HG03025 (cell line): ENCODE data around the gene IRX2.

Experiments used
- ATAC-seq: cut with Tn5 transposase; IDR thresholded peaks from one replicate; pipeline ENCODE4 v1.9.1; 2021; ENCODE audit warnings: mild to moderate bottlenecking, moderate library complexity; ENCODE audit not compliant: unreplicated experiment, low FRiP score

The IRX2 gene

DNA sequence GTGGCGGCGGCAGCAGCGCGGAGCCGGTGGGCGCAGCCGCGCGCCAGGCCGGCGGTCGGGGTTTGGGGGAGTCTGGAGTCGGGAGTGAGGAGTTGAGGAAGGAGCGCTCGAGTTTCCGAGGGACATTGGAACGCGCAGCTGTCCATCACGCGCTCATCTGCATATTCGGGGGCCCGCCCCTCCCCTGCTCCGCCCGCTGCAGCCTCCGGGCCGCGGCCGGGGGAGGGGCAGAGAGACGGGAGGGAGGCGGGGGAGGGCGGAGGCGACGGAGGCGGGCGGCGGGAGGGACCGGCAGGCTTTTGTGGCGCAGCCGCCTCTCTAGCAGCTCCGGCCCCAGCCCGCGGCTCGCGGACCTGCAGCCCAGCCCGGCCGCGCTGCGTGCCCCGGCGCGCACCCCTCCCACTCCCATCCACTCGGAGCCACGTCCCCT lies at the start of gene IRX2:
Gene IRX2, minus strand, starts transcription at position 86 of the 430 bp plus-strand sequence. CDS start 264 bp downstream, outside the sequence.
- no peak for ATAC-seq

DNA sequence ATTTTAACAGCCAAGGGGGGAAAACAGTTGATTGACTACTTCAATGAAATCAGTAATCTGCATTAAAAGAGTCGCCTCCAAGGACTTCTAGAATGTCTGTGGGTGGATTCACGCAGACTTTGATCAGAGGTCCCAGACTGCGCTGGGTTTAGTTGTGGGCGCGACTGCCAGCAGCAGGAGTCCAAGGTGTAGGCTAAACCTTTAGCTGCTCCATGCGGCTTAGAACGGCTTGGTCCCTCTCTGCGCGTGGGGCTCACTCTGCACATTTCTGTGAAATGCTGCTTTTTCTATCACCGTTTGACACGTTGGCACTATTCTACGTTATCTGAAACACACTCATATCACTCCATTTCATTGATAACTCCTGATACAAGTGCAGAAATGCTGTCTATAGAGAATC lies 48.6 kb upstream of the IRX2 start:
- no peak for ATAC-seq

DNA sequence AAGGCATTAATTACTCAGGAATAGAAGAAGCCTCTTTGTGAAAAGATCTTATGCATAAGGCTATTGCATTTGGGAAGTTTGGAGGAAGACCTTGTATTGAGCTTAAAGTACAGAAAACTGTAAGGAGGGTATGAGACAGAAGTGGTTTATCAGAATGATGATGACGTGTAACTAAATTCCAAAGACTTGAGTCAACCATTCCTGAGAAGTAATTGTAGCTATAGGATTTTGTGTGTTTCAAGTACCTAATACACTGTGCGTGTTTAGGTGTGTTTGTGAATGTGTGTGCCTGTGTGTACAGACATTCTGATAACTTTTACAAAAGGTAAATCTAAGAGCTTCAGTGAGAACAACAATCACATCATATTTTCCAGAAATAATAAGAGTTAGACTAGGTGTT lies 46.5 kb upstream of the IRX2 start:
- ATAC-seq = no peak

DNA sequence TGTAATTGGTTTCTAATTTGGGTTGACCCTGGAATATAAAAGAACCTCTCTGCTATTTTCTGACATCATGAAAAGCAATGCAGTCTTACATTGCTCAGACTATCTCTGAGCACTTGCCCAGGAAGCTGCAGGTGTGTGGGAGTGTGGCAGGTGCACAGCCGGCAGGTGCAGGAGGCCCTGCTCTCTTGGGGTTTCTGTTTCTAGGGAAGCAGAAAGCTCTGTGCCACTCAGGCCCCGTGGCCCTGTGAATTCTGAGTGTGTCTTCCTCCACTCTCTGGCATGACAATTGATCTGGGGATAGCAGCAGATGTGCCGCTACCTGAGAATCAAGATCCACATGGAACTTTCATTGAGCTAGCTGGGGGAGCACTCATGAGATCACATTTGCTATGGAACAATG lies 45.7 kb upstream of the IRX2 start:
- ATAC-seq = no peak

DNA sequence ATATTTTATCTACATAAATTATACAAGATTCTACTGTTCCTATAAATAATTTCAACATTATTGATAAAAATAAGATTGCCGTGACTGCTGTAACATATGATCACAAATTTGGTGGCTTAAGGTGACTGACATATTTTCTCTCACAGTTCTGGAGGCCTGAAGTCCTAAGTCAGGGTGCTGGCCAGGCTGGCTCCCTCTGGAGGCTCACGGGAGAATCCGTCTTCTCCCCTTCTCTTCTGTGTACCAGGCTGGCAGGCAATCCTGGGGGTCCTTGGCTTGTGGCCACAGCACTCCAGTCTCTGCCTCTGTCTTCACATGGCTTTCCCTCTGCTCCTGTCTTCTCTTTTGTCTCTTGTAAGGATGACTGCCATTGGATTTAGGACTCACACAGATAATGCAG lies 31.7 kb upstream of the IRX2 start:
- ATAC-seq = no peak

DNA sequence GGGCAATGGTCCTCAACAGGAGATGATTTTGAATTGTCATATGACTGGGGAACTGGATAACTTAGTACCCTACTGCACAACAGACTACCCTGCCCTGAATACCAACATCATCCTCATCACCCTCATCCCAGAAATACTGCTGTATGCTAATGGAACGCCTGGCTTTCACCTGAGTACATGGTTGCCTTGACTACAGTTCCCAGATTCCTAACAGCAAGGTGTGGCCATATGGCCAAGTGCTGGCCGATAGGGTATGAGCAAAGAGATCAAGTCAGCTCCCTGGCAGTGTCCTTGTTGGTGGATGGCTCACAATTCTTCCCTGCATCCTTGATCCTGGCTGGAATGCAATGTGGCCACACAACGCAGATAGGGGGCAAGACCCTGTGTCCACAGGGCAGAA lies 31.2 kb upstream of the IRX2 start:
- ATAC-seq = no peak

DNA sequence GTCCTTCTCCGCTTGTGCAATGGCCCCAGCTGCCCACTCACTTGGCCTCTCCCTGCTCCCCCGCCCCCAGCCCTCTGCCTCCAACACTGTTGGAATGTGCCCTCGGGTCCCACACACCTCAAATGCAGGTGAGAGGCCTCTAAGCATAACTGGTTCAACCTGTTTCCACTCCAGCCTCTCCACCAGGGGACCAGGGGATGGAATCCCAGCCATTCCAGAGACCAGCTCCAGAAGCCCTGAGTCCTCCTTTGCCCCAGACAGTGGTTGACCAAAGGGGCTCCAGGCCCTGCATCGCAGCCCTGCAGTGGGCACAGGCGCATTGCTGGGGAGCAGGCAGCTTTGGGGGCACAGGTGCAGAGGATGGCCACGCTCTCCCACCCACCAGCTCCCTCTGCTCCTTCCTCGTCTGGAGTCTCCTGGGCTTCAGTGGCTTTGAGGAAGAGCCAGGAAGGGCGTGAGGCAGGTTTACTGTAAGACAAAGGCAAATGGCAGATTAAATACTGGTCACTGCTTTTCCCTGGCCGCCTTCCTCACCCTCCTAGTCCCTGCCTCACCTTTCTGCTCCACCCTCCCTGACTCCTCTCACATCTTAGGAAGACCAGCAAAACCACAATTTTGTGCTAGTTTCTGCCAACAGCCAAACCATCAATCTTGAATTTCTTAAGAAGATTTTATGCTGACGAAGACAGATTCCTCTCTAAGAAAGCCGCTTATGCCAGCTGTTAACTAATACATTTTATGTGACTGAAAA lies 29.1 kb upstream of the IRX2 start:
- no peak for ATAC-seq

DNA sequence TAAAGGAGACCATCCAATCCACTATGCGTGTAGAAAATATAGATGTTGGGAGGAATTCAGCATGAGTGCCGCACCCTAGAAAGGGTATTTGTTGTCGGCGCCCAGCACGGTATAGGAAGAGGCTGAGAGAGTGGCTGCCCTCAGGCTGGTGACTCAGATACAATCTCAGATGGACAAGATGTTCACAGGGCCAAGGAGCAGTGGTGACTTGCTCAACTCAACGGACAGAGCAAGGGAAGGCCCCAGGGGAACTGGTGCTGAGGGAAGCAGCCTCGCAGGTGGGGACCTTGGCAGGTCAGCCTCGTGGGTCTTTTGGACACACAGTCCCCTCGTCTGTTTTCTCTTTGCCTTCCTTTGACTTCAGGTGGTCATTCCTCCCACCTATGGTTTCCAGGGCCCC lies 28.0 kb upstream of the IRX2 start:
- ATAC-seq = no peak

DNA sequence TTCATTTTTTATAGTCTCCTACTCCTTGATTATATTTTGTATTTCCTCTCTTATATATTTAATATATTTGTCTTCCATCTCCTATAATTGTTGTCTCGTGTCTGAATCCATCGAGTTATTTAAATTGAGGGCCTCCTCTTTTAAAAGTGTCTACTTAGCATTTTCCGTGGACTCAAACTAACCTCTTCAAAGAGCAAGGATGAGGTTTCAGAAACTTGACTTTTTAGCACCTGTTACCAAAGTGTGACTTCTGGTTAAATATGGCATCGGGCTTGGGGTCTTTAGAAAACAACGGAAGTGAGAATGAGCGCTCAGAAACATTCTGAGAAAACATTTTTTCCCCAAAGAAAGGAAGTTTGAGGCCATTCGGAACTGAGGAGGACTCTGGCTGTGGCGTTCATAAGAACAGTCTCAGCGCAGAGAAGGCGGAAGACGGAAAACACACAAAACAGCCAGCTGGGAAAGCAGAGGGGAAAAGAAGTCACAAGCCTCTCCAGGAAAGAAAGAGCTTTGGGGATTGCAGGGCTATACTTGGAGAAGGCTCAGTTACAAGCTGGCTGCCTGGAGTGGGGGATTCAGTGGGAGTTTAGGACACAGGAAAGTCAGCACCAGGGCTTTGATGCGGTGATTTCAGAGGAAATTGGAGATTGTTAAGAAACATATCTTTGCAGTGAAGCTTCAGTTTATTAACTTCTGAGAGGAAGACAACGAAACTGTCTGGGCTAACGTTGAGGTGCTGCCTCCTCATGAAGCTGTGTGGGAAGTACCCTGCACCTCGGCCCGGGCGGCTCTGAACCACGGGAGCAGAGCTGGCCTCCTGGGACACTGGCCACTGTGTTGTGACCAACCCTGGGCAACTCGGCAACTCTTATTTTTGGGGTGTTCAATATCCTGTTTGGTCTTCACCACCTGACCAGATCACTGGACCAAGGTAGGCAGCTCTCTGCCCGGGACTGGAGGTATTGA lies 25.1 kb upstream of the IRX2 start:
- no peak for ATAC-seq

DNA sequence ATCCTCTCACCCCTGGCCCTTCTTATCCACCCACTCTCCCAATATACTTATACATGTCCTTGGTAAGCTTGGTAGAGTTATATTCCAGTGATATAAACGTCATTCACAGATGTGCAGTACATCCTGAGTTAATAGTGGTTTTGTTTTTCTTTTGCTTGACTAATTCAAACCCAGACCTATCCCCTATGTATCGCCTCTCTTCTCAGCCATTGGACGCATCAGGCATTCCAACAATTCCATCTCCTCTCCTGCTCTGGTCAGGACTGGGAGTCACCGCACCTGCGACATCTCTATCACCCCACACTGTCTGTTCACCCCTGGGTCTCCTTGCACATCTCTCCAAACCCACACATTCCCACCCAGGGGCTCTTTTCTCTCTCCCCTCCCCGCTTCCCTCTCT lies 21.9 kb upstream of the IRX2 start:
- no peak for ATAC-seq

DNA sequence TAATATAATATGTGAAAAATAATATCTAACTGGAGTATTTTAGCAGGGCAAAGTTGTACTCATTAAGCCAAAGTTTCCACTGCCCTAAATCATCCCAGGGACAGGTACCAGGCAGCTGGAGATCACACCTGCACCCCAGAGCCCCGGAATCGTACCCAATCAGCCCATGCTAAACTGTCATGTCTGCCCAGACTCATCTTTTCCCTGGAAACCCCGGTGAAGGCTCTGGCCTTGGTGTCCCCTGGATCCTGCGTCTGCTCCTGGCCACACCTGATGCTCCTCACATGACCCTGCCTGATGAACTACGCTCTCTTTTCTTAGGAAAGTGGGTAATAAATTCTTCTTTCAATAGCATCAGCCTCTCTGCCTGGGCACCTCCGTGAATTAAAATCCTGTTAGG lies 15.6 kb upstream of the IRX2 start:
- no peak for ATAC-seq

DNA sequence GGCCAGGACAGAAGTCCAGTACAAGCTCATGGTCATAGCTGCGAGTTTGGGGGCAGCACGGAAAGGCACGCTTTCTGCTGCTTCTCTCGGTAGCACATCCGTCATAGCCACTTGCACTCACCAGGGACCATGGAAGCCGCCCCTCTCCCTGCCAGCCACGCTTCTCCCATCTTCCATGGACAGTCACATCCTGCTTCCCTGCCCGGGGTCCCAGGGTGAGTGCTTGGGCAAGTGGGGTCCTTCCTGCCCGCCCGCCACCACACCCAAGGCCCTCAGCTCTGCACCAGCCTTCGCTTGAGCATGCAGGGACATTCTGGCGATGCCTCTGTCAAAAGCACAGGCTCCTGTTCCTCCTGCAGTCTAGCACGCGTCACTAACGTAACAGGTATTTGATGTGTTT lies 13.1 kb upstream of the IRX2 start:
- no peak for ATAC-seq

DNA sequence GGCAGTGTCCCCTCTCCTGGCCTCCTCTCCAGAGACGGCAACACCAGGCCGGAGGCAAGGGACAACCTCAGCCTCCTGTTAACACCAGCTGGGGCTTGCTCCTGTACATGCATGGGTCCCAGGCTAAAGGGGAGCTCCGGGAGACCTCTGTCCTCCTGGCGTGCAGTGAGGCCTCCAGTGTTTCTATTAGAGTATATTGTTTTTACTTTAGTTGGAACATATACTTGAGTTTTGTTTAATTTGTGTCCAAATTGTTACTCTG lies 12.0 kb upstream of the IRX2 start:
- no peak for ATAC-seq

DNA sequence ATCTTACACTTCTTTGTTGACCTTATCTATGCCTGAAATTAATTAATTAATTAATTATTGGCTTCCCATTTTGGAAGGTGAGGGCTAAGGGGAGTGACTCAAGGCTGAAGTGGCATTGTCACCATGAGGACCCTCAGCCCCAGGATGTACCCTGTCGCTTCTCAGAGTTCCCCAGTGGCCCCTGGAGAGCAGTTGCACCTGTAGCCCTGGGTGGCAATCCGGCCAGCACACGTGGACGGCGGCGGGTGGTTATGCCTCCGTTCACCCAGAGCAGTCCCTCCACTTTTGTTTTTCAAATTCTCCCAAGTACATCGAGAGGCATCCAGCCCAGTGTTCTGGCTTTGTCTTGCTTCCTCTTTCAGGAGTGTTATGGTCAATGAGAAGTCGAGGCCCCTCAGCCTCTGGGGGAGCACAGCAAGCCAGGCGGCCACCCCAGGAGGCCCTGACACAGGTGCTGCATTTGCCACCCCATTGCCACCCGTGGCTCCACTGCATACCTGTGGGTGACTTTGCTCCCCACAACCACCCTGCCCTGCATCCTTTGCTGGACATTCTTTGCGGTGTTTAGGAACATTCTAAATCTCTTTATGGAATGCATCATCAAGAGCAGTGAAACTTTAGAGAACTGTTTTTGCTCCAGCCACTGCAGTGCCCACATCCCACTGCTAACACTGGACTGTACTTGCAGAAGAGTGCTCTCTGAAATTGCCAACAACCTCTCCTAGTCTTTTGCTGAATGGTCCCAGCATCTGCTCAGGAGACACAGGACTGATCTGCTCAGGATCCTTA lies 11.5 kb upstream of the IRX2 start:
- no peak for ATAC-seq

DNA sequence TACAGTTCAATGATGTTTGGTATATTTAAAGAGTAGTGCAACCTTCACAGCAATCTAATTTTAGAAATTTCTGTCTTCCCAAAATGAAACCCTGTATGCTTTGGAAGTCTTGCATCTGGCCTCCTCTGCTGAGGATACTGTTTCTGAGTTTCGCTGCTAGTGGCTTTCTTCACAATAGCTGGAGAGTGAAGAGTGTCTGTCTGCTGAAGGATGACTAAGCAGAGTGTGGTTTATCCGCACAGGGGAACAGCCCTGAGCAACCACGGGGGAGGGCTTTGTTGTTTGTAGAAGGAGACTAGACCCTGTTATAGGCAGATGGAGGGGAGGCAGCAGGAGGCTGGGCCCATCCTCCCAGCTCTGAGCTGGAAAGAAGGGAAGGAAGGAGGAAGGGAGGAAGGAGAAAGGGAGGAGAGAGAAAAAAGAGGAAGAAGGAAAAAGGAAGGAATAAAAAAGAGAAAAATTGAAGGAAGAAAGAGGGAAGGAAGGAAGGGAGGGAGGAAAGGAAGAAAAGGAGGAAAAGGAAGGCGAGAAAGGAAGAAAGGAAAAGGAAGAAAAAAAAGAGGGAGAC lies 10.5 kb upstream of the IRX2 start:
- ATAC-seq = no peak

DNA sequence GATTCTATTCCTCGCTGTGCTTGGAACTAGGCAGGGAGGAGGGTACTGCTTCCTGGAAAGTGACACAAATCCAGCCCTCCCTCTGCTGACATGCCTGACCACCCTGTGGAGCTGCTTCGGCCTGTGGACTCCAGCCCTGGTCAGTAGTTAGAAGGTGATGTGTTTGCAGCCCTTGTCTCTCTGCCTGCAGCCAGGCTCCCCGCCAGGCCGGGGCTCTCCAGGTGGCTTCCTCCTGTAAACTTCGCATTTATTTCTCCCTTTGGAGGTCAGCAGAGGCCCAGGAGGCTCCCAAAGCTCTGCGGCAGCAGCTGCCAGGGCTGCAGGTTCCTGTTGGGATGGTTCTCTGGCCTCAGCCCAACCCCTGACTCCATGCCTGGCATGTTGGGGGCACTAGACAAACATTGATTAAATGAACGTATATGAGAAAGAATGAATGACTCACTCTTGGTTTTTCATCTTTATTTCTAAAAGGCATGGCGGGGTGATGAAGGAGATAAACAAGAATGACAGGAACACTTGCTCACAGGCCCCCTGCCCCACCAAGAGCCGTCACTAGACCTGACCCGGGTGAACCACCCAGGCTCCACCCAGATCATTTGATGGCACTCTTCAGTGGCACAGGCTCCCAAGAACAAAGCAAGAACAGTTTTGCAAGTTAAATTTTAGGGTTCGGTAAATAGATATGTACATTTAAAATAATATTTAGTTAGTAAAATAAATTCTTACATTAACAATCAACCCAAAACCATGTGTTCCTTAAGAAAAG lies 8.4 kb upstream of the IRX2 start:
- ATAC-seq = no peak

DNA sequence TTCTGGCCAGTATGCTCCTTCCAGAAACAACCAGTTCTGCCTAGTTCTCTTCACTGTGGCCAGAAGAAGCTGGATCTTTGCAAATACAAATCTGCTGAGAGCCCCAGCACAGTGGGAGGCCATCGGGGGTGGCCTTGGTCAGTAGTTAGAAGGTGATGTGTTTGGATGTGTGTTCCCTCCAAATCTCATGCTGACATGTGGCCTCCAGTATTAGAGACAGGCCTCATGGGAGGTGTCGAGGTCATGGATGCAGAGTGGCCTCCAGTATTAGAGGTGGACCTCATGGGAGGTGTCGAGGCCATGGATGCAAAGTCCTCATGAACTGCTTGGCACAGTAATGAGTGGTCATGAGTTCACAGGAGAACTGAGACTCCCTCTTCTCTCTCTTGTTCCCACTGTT lies 7.6 kb upstream of the IRX2 start:
- ATAC-seq = no peak

DNA sequence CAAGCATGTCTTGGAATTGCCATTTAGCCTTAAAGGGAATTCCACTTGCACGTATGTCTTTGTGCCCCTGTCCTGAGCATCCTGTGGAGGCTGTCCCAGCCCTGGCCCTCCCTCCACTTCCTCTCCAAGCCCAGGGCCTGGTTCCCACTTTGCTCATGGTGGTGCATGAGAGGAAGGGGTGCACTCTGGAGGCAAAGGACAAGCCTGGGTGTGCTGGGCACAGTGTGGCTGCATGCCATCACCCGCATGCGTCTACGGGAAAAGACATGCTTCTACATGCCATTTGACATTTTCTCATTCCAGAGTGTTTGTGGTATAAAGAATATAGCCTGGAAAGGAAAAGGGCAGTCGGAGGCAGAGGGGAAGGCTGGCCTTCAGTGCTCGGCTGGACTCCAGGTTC lies 7.2 kb upstream of the IRX2 start:
- no peak for ATAC-seq

DNA sequence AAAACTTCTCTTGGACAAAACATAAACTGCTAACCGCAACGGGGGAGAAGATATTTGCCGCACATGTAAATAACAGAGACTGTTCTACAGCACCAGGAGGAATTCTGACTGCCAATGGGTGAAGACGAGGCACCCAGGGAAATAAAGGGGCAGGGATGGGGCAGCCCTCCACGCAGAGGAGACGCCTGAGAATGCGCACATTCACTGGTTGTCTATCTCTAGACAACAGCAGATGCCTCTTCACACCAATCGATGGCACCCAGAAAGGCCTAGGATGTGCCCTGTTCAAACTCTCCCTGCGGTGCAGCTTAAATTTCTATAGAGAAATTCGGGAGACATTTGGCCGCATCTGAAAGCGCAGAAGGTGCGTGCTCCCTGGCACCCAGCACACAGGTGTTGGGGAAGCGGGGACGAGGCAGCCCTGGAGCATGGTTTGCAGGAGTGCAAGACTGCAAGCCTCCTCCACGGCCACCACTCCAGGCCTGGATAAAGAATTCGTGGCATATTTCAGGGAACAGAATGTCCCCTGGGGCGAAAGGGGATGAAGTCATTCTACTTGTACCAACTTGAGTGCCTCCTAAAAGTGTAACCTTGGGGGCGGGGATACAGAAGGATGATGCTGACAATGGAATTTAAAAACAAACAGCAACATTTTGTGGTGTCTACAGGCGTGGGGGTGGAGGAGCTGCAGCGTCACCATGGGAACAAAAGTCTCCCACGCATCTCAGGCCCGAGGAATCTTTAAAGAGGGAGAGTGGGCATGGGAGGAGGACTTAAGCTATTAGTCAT lies 6.3 kb upstream of the IRX2 start:
- no peak for ATAC-seq
